HG03066 (cell line): Measurements from ENCODE around the gene GCSH.
"Not testable (repeated sequence)": the region's sequence is repeated elsewhere in the genome, so short reads cannot be mapped to it uniquely, and the experiment has no call there.

Experiments used
- ATAC-seq: cut with Tn5 transposase; IDR thresholded peaks from one replicate; pipeline ENCODE4 v1.9.1; 2021; ENCODE audit warnings: low read depth; ENCODE audit not compliant: unreplicated experiment

Gene GCSH

GRCh38 chr16:81095953-81096714, at the start of gene GCSH:
Gene GCSH, minus strand, starts transcription at chr16:81096395. Its CDS starts 117 bp downstream, at chr16:81096278.
- ATAC-seq: peak; percentile 96

GRCh38 chr16:81143921-81144471, 47.8 kb upstream of the GCSH start:
- ATAC-seq: no peak

GRCh38 chr16:81142864-81143263, 46.7 kb upstream of the GCSH start:
- no peak for ATAC-seq

- no peak for ATAC-seq
Measured at GRCh38 chr16:81140930-81141780, 45.0 kb upstream of the GCSH start.

GRCh38 chr16:81138831-81139557, 42.8 kb upstream of the GCSH start:
- ATAC-seq: no peak

- ATAC-seq: no peak
Measured at GRCh38 chr16:81137754-81138153, 41.6 kb upstream of the GCSH start.

GRCh38 chr16:81136390-81137335, 40.5 kb upstream of the GCSH start:
- ATAC-seq: no peak

GRCh38 chr16:81130126-81130525, 33.9 kb upstream of the GCSH start:
- ATAC-seq: no peak

- ATAC-seq: no peak
Measured at GRCh38 chr16:81128726-81129524, 32.7 kb upstream of the GCSH start.

GRCh38 chr16:81127051-81127450, 30.9 kb upstream of the GCSH start:
- no peak for ATAC-seq

GRCh38 chr16:81123092-81123852, 27.1 kb upstream of the GCSH start:
- ATAC-seq: no peak

GRCh38 chr16:81121474-81121990, 25.3 kb upstream of the GCSH start:
- no peak for ATAC-seq

- ATAC-seq: no peak
Measured at GRCh38 chr16:81117436-81117835, 21.2 kb upstream of the GCSH start.

GRCh38 chr16:81116285-81116684, 20.1 kb upstream of the GCSH start:
- no peak for ATAC-seq

GRCh38 chr16:81112453-81112852, 16.3 kb upstream of the GCSH start:
- no peak for ATAC-seq

GRCh38 chr16:81109274-81109673, 13.1 kb upstream of the GCSH start:
- not testable (repeated sequence) for ATAC-seq

GRCh38 chr16:81107511-81107910, 11.3 kb upstream of the GCSH start:
- ATAC-seq: no peak
